ENCODE measurements around the gene C4orf50.

The C4orf50 gene

GRCh38 chr4:6018331-6018730, at the start of gene C4orf50:
C4orf50 (minus strand) TSS chr4:6018431.
- no peak for DNase-seq

DNA sequence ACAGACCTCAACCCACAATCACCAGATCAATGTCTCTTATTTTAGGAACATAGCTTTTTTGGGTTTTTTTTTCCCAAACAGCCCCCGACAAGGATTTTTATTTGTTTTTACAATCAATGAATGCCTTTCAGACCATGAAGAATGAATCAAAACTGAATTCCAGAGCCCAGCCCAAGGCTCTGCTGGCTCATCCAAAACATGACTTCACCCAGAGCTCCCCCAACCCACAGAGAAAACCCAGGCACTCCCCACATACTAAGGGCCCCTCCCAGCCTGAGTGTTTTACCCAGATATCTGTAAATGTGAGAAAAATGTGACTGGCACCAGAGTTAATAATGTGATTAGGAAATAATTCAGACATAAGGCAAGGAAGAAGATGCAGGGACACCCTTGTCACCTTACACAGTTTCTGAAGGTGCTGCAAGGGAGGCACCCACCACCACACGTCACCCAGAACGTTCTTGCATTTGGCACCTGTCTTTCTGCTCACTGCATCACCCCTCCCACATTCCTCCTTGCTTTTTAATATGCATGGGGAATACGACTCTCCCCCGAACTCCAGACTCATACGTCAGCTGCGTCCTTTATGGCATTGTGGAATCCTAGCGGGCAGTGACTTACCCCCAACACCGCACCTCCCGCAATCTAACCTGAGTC, 47.8 kb upstream of the C4orf50 start:
- no peak for DNase-seq

GRCh38 chr4:6065166-6065565, 46.9 kb upstream of the C4orf50 start:
- DNase-seq = no peak

GRCh38 chr4:6064383-6064782, 46.2 kb upstream of the C4orf50 start:
- no peak for DNase-seq

DNA sequence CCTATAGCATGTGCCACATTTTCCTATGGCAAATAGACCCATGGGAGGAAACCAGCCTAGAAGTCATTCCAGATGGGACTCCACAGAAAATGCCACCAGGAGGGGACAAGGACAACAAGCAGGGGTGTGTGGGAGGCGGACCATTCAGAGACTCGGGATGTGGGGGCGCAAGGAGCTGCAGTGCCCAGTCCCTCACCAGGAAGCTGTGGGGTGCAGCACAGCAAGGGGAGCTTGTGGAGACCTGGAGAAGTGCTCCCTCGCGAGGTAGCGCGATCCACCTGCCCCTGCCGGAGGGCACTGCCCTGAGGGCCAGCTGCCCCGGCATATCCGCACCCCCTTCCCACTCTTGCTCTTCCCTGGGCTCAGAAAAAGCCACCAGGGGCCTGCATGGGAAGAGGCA, 45.5 kb upstream of the C4orf50 start:
- no peak for DNase-seq

- no peak for DNase-seq
Measured at GRCh38 chr4:6062133-6062532, 43.9 kb upstream of the C4orf50 start.

DNA sequence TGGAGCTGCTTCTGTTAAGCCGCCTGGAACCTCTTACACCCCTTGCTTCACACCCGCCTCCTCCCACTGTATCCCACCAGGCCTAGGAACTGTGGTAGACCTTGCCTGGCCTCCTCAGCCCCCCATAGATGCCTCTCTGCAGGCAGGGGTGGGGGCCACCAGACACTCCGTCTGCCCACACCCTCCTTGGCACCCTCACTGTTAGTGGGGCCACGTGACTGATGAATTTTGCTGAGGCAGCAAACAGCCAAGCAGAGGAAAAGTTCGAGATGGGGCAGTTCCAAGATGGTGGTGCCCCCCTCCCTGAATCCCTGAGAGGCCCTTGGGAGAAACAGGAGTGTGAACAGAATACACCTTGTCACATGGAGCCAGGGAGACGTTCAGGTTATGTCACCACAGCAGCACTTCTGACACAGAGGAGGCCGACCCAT, 41.2 kb upstream of the C4orf50 start:
- no peak for DNase-seq

GRCh38 chr4:6058531-6059374, 40.5 kb upstream of the C4orf50 start:
- no peak for DNase-seq

DNA sequence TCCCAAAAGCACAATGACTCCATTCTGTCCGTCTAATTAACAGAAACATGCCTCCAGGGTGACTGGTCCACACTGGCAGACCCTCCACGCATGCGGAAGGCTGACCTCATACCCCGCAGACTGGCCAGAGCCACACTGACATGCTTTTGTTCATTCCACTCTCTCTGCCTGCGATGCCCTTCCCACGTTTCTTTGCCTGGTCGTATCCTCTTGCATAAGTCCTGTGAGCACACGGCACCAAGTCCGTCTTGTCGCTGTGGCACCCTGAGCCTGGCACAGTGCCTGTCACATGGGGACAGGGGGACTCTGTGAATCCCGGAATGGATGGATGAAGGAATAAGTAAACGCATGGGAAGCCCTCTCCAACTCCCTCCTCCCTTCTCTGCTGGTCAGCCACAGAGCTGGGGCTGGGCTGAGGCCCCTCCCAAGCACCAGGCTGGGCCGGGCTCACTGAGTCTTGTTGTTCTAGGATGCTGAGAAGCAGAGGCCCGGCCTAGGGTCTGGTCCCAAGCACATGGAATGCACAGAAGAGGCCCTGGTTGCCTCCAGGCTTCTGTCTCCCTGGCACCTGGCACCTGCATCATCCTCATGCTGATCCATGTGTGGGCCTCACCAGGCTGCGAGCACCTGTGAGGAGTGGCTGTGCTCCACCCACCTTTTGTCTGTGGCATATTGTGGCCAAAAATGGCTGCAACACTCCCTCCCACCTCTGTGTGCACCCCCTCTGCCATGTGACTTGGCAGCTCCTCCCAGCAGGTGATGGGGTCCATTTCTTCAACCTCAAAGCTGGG, 38.9 kb upstream of the C4orf50 start:
- no peak for DNase-seq

GRCh38 chr4:6055436-6055835, 37.2 kb upstream of the C4orf50 start:
- DNase-seq = no peak

GRCh38 chr4:6055030-6055429, 36.8 kb upstream of the C4orf50 start:
- DNase-seq = no peak

DNA sequence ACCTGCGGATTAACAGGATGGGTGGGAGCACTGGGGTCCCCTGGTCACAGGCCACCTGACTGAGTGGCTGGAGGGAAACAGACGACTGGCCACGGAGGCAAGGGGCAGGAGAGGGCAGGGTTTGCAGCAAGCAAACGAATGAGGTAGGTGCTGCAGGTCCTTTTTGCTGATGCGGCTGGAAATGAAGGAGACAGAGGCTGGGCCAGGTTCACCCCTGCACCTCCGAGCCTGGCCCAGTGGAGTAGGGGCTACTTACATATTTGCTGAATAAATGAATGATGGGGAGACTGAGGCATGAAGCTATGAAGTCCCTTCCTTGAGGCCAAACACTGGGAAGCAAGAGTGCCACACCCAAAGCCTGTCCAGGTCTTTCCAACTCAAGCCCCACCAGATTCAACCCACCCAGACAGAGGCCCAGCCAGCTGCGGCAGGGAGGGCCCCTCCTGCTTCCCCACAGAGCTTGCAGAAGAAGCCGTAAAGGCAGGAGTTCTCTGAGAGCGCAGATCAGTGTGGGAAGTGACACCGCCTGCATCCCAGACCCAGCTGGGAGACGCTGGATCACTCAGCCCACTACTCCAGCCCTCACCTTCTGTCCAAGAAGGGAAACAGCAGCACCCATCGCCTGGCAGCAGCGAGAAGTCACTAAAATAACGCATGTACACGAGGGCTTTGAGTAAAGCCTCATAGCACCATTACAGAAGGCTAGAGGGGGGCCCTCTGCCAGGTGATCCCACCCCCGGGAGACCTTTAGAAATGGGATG, 36.1 kb upstream of the C4orf50 start:
- DNase-seq = no peak

DNA sequence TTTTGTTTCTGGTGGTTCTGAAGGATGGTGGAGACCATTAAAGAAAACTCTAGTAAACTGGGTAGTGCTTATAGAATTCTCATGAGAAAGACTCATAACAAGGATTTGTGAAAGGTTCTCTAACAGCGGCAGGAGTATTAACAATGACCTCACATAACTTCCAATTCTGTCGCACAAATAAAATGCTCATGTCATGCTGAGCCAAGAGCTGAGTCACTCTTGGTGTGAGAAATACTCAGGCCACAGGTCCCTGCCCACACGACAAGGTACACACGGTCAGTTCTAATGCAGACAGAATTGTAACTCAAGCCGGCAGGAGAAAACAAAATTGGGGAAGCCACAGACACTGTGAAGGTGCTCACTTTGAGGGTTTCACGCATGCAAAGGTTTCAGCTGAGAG, 34.4 kb upstream of the C4orf50 start:
- no peak for DNase-seq

- DNase-seq = no peak
Measured at GRCh38 chr4:6050551-6050950, 32.3 kb upstream of the C4orf50 start.

DNA sequence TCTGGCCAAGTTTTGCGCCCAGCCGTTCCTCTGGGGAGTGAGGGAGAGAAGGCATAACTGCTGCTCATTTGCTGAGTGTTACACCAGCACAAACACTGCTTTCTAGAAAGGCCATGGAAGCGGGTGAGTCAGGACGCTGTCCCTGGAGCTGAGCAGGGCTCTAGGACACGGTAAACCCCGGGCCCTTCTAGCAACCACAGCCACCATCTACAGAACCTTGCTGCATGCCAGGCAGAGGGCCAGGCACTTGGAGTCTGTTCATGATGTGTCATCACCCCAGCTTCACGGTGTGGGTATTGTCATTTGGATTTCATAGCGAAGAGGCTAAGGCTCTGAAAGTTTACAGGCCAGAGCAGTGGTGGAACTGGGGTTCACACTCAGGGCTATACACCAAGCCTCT, 31.8 kb upstream of the C4orf50 start:
- DNase-seq = no peak

DNA sequence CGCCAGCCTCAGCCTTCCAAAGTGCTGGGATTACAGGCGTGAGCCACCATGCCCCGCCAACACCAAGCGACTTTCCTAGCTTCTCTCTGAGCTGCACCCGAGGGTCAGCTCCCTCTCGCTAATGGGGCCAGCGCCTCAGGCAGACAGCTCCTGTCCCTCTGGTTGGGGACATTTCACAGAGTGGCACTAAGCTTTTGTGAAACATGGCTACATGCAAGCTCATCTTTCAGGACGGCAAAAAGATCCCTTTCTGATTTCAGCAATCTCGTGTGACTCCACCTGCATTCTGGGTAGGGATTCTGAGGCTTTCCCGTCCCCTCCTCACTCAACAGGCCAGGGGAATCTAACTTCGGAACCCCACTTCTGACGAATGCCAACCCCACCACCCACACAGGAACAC, 31.0 kb upstream of the C4orf50 start:
- no peak for DNase-seq

DNA sequence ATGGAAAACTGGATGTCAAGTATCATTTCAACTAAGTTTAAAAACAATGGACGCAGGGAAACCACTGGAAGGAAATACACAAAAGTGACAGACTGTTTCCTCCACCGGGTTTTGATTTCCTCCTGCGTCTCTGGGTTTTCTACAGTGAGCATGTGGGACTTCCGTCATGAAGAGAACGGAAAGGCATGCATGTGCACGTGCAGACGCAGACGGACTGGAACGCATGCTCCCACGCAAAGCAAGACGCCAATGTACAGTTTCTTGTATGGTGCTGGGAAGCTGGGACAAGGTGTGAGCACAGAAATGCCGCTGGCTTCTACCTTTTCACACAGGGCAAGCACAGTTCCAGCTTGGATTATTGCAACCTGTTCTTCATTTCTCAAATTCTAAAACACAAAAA, 30.3 kb upstream of the C4orf50 start:
- no peak for DNase-seq

GRCh38 chr4:6047130-6047673, 29.0 kb upstream of the C4orf50 start:
- DNase-seq = no peak

DNA sequence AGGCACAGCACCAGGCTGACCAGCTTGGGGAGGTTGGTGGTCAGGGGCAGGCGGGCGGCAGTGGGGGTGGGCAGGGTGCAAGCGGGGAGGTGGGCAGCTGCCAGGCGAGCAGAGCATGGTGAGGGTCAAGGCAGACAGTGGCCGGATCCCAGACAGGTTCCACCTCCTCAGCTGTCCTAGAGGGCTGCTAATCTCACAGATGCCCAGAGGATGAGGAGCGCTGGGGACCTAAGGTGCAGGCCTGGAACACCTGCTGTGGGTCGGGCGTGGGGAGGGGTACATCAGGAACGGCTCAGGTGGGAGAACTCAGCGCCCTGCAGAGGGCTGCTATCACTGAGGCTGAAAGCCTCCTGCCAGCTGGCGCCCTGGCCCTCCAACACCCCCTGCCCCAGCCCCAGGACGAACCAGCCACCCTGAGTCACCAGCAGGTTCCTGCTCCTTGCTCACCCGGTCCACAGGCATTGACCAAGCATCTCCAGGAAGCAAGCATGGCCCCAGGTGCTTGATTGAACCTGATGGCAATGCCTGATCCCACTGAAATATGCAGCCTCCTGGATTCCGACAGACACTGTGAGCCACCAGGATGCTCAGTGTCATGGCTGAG, 28.4 kb upstream of the C4orf50 start:
- DNase-seq = no peak

DNA sequence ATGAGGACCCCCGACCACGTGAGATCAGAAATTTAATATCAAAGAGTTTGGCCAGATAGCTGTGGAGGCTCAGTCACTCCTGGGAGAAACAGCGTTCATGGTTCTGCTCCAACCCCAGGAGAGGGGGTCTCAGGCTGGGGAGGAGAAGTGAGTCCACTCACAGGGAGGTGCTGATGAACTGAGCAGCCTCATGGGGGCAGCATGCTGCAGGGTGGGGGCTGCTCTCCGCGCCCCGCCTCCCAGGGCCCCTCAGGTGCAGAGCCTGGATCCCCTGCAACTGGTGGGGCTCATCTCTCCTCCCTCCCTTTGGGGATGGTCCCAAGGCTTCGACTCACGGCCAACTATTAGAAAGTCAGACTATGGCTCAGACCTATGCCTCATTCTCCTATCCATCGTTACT, 26.6 kb upstream of the C4orf50 start:
- no peak for DNase-seq

- no peak for DNase-seq
Measured at GRCh38 chr4:6044276-6044675, 26.0 kb upstream of the C4orf50 start.

GRCh38 chr4:6043843-6044242, 25.6 kb upstream of the C4orf50 start:
- no peak for DNase-seq

All from amniotic stem cell (primary cell).